GM19468 (cell line): ENCODE data around the gene NPL.
A peak's percentile ranks its signal among the peaks of the same experiment; 100 is the strongest.

ENCODE experiments used
- ATAC-seq: cut with Tn5 transposase; IDR thresholded peaks from one replicate; pipeline ENCODE4 v1.9.1; 2021; ENCODE audit warnings: mild to moderate bottlenecking, moderate library complexity, moderate number of reproducible peaks; ENCODE audit not compliant: unreplicated experiment; ENCODE audit errors: extremely low read depth

Gene NPL

DNA sequence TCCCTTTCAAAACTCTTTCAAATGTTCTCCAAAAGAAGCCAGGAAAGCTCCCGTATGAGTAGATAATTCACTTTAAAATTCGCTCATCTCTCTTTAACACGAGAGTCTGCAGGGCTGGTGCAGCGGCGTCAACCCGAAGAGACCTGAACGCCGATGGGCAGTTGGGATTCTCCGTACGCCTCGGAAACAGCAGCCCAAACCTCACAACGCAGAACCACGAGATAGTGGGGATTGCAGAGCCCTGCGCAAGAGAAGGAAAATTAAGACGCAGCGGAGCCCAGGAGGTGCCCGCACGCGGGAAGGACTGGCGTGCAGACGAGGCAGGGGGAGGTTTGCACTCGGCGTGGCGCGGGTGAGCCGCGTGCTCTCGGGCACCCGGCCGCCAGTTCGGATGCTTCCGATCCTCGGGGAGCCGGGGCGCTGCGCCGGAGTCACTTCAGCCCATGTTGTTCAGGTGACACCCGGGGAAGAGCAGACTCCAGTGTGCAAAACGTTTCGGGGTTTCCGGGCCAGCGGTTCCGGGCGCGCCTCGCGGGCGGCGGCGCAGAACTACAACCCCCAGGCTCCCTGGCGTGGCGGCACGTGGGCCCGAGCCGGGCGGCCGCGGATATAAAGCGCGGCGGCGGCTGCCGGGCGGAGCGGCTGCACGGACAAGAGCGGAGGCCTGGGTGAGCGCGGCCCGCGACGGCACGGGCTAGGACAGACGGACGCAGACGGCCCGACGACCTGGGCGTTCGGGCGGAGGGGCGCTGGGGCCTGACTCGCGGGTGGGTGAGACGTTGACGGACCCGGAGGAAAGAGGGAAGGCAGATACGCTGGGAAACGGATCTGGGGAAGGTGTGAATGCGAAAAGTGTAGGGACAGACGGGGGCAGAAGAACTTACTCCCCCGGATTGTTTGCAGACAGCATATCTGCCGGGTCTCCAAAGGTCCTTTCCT is at the start of gene NPL:
Gene NPL, plus strand, starts transcription at position 636 of the 939 bp plus-strand sequence. CDS start 4,599 bp downstream, outside the sequence.
- ATAC-seq, result peak; percentile 92

GRCh38 chr1:182740120-182740519 is 49.5 kb upstream of the NPL start:
- no peak for ATAC-seq

DNA sequence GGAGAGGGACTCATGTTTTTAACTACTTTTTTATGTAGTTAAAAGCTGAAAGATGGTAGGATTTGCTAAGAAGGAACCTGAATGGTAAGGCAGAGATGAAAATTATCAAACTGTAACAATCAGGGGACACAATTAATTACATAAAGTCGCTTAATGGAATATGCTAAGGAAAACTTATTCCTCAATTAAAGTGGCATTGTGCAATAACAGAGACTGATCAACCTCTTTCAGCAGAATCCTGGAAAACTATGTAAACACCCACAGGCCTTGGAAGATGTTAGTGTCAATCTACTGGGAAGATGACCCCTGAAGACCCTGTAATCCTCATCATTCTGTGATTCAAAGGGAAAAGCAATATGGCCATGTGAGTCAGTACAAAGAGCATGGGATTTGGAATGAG is 46.8 kb upstream of the NPL start:
- ATAC-seq, result no peak

GRCh38 chr1:182752077-182752988 is 37.2 kb upstream of the NPL start:
- no peak for ATAC-seq

DNA sequence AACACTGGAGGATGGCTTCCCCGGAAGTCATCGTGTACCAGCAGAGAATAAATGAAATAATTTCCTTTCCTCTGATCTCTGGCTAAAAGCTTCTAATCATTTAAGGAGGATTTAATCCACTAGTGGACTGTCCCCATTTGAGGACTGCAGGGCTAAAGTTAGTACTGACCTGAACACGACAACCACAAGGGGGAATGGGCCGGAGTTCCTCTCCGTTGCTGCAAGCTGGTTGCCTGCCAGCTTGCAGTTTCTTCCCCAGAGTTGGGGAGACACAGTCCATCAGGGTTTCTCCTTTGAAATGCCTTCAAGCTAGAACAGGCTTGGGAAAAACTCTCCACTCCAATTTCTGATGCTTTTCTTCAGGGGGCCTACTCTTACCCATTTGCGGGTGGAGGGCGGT is 35.5 kb upstream of the NPL start:
- ATAC-seq, result no peak

DNA sequence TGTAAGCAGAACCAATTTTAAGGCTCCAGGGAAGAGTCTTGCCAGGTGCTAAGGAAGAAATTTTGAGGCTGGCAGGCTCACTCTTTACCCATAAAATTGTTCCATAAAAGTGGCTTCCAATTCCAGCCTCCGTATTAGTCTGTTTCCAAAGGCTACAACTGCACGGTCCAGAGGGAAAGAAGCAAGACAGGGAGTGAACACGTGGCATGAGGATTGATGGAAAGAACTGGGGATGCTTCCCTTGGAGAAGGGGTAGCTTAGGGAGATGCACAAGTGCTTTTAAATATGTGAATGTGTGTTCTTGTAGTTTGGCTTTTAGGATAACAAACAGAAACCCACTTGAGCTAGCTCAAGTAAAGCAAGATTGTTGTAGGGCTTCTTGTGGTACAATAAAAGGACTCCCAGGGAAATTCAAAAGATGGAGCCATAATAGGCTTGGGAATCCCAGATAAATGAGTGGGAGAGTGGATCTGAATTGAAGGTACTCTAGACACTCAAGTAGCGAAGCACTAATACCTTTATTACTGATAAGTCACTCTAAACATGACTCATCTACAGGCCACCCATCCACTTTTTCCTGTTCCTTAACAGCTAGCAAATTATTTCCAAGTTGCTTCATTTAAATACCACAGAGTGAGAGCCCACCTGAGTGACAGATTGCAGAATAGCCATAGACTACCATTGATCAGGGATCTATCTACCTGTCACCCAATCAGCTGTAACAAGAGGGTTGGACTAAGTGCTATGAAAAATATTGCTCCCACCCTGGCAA is 34.8 kb upstream of the NPL start:
- ATAC-seq, result no peak

GRCh38 chr1:182755632-182756031 is 33.9 kb upstream of the NPL start:
- no peak for ATAC-seq

GRCh38 chr1:182756423-182756822 is 33.1 kb upstream of the NPL start:
- no peak for ATAC-seq

GRCh38 chr1:182761396-182762395 is 27.9 kb upstream of the NPL start:
- no peak for ATAC-seq

DNA sequence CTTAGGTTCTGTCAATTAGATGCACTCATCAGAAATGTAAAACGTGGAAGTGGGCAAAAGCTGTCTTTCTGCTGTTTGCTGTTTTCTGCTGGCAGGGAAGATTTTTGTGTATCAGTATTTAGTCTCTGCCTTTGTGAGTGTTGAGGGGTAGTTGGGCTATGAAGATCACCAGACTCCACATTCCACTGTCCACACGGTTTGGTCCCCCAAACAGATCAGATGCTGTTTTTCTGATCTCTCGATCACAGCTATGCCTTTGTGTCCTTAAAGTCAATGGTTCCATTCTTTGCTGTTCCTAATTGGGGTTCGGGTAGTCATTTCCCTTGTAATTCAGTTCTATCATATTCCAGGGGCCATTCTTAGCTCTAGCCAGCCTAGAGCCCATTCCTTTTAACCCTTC is 27.0 kb upstream of the NPL start:
- no peak for ATAC-seq

- no peak for ATAC-seq
Measured at GRCh38 chr1:182764029-182764727, 25.4 kb upstream of the NPL start.

- ATAC-seq, result no peak
Measured at GRCh38 chr1:182765391-182765790, 24.2 kb upstream of the NPL start.

- no peak for ATAC-seq
Measured at GRCh38 chr1:182766050-182766449, 23.5 kb upstream of the NPL start.

- no peak for ATAC-seq
Measured at GRCh38 chr1:182766881-182767645, 22.5 kb upstream of the NPL start.

- ATAC-seq, result no peak
Measured at GRCh38 chr1:182768963-182769362, 20.6 kb upstream of the NPL start.

GRCh38 chr1:182770232-182770631 is 19.3 kb upstream of the NPL start:
- ATAC-seq, result no peak

DNA sequence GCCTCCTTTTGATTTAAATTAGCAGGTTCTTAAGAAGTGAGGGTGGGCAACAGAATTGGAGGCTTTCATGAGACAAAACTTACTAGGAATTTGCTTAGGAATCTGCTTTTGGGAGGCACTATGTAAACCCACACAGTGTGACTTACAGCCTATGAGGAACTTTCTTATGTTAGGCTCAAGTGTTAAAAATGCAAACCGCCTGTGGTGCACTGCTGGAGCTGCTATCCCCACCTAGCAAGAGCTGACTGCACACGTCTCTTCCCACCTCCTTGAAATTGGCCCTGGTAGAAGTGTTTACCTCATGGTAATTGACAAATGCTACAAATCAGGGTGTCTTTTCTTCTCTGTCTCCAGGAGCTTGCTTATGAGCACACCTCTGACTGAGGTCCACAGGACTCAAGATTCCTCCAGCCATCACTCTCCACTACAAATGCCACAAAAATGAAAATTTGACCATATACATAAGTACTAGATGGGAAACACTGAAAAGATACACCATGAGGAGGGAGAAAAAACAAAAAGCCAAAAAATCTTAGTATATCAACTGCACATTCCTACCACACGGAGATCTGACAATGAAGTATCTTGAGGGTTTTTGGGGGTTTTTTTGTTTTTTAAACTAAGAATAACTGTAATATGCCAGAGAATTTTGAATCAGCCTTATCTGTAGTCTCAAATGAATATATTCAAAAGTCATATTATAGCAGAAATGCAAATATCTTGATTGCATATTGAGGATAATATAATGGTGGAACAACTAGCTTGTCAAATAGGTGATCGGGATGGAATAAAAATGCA is 18.2 kb upstream of the NPL start:
- ATAC-seq, result no peak
